ENCODE data around the gene GALNT2.

GRCh38 chr1:230122366-230123279, 55.6 kb downstream of the GALNT2 start:
- TF ChIP-seq CTCF (IDR thresholded peaks at IDR 0.05) = no peak
- no peak for TF ChIP-seq MAX (IDR thresholded peaks at IDR 0.05; ENCODE audit: low read depth)
- TF ChIP-seq MEF2A (IDR thresholded peaks at IDR 0.05; ENCODE audit: borderline replicate concordance, low read depth) = no peak
- TF ChIP-seq PBX3 (IDR thresholded peaks at IDR 0.05) = no peak
- no peak for TF ChIP-seq POLR2AphosphoS5 (IDR thresholded peaks at IDR 0.05; ENCODE audit: low read depth, low read length)
- no peak for TF ChIP-seq FOXM1 (IDR thresholded peaks at IDR 0.05; ENCODE audit: low read depth)
- no peak for TF ChIP-seq FOSL2 (IDR thresholded peaks at IDR 0.05; ENCODE audit: borderline replicate concordance, low read depth)
- TF ChIP-seq RCOR1 (IDR thresholded peaks at IDR 0.05; ENCODE audit: low read length) = no peak
- no peak for TF ChIP-seq RAD21 (IDR thresholded peaks at IDR 0.05; ENCODE audit: low read length)
- TF ChIP-seq SMC3 (IDR thresholded peaks at IDR 0.05; ENCODE audit: low read depth, low read length) = no peak
